Measurements from ENCODE around the gene NFATC2.

DNA sequence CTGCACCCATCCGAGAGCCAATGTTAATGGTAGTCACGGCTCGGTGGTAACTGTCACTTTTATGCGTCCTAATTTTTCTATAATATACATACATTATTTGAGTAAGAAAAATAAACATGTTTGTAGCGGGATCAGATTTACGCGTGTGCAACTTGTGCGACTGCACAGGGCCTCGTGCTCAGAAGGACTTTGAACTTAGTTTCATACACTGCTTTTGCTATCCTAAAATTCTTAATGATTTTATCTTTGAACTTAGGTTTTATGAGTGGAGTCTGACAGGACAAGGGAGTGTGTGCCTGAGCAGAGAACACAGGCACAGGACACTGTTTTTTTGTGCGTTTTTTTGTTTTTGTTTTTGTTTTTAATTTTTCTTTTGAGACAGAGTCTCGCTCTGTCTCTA, 189.7 kb downstream of the NFATC2 start:
- no peak for TF ChIP-seq CTCF (conservative IDR thresholded peaks at IDR 0.05; ENCODE audit: low read length)
- no peak for TF ChIP-seq EZH2phosphoT487 (IDR thresholded peaks at IDR 0.05; ENCODE audit: borderline replicate concordance)
